HCT116 (cell line): ENCODE measurements around the gene FCHSD2. TPM values are rescaled to one million over a fixed set of nuclear protein-coding genes. Genes with fewer than 3 reads are reported as not detected.

ENCODE experiments used
- ATAC-seq: fragments of 200-7000 bp; cut with Tn5 transposase; 2 replicates; pipeline ENCODE4 v1.9.1; 2020; ENCODE audit warnings: mild to moderate bottlenecking, moderate library complexity
- BruUV-seq: library from RNA; stranded (reverse); fragments of 400-500 nt; replicated peaks from 2 replicates; lab custom pipeline; 2021; lab: Mats Ljungman, UMichigan
- CTCF ChIA-PET: fragments of 300-600 bp; sonication (Branson Sonifier 250); formaldehyde crosslinking; loops from one replicate; lab custom pipeline; 2021; ENCODE audit warnings: antibody characterized with exemption; lab: Charles Lee
- POLR2A ChIA-PET: fragments of 300-600, 350-600 bp; sonication (Branson Sonifier 250); formaldehyde crosslinking; loops from one replicate; lab custom pipeline; 2021; ENCODE audit warnings: antibody characterized with exemption; lab: Charles Lee
- RAD21 ChIA-PET, 2 experiments: fragments of 300-600 bp; sonication (Branson Sonifier 250); formaldehyde crosslinking; loops; one replicate each; lab custom pipeline; 2023; ENCODE audit warnings: low total read pairs in 2 of 2; ENCODE audit not compliant: uncharacterized antibody in 2 of 2, unreplicated experiment in 2 of 2, low non-redundant PET in 1 of 2; lab: Charles Lee
- DNase-seq: peaks from one replicate; pipeline ENCODE4 v3.0.0-alpha.2; 2010; ENCODE audit warnings: low read depth, low spot score
- H2AFZ ChIP-seq: fragments of 200-600 bp; shearing (Covaris generic), sonication (generic); 2 replicates; pipeline ENCODE4 v1.6.1; 2017; ENCODE audit warnings: low read depth, mixed run types, mixed read lengths, antibody characterized with exemption, low read length; ENCODE audit not compliant: poor library complexity, severe bottlenecking
- H3K27ac ChIP-seq: 2 replicates; pipeline ENCODE4 v1.5.1; 2012; ENCODE audit warnings: low read depth, low read length
- H3K27me3 ChIP-seq: fragments of 200-600 bp; sonication (generic); 2 replicates; pipeline ENCODE4 v1.6.1; 2016; ENCODE audit warnings: mixed run types, low read length, mixed read lengths; ENCODE audit not compliant: insufficient read depth
- H3K36me3 ChIP-seq, 2 experiments: fragments of 200-500 bp in 1 of 2; fragments of 200-600 bp in 1 of 2; sonication (Bioruptor generic) in 1 of 2; sonication (generic) in 1 of 2; 2 replicates each; pipeline versions ENCODE4 v1.5.1 to v1.6.1; 2014 to 2016; ENCODE audit warnings: low read length in 2 of 2, inconsistent platforms in 1 of 2, mixed read lengths in 1 of 2, mixed run types in 1 of 2; ENCODE audit not compliant: insufficient read depth in 2 of 2, control insufficient read depth in 1 of 2
- H3K4me1 ChIP-seq, 2 experiments: fragments of 200-600 bp in 1 of 2; sonication (generic) in 1 of 2; 2 replicates each; pipeline versions ENCODE4 v1.5.1 to v1.6.1; 2012 to 2017; ENCODE audit warnings: low read length in 2 of 2, inconsistent platforms in 1 of 2, mild to moderate bottlenecking in 1 of 2, mixed read lengths in 1 of 2, mixed run types in 1 of 2, moderate library complexity in 1 of 2; ENCODE audit not compliant: insufficient read depth in 2 of 2, control insufficient read depth in 1 of 2
- H3K4me2 ChIP-seq: fragments of 200-600 bp; sonication (generic); 2 replicates; pipeline ENCODE4 v1.6.1; 2017; ENCODE audit warnings: mixed run types, low read length, mixed read lengths
- H3K4me3 ChIP-seq, 2 experiments: fragments of 200-600 bp in 1 of 2; sonication (generic) in 1 of 2; replicated peaks in 1 of 2; 2 replicates each; pipeline ENCODE4 v1.5.1; 2011 to 2016; ENCODE audit warnings: low read length in 2 of 2, control low read depth in 1 of 2, low read depth in 1 of 2, mild to moderate bottlenecking in 1 of 2, mixed read lengths in 1 of 2, mixed run types in 1 of 2
- H3K79me2 ChIP-seq: fragments of 200-600 bp; sonication (generic); 2 replicates; pipeline ENCODE4 v1.6.1; 2017; ENCODE audit warnings: mild to moderate bottlenecking, mixed run types, low read length, moderate library complexity, mixed read lengths; ENCODE audit not compliant: insufficient read depth
- H3K9ac ChIP-seq: fragments of 200-600 bp; sonication (generic); 2 replicates; pipeline ENCODE4 v1.6.1; 2016; ENCODE audit warnings: low read length, mixed read lengths
- H3K9me2 ChIP-seq: fragments of 200-600 bp; sonication (generic), shearing (Covaris generic); 2 replicates; pipeline ENCODE4 v1.6.1; 2017; ENCODE audit warnings: mixed run types, mild to moderate bottlenecking, moderate library complexity; ENCODE audit not compliant: insufficient read depth
- H3K9me3 ChIP-seq, 2 experiments: fragments of 200-500 bp in 1 of 2; fragments of 200-600 bp in 1 of 2; sonication (Bioruptor generic) in 1 of 2; sonication (generic) in 1 of 2; 2 replicates each; pipeline ENCODE4 v1.6.1; 2014 to 2017; ENCODE audit warnings: low read length in 2 of 2, mixed read lengths in 2 of 2, inconsistent platforms in 1 of 2, low read depth in 1 of 2, mild to moderate bottlenecking in 1 of 2, mixed run types in 1 of 2, moderate library complexity in 1 of 2; ENCODE audit not compliant: control insufficient read depth in 1 of 2, insufficient read depth in 1 of 2
- H4K20me1 ChIP-seq: fragments of 200-600 bp; sonication (generic), shearing (Covaris generic); 2 replicates; pipeline ENCODE4 v1.6.1; 2017; ENCODE audit warnings: mixed run types, mild to moderate bottlenecking, moderate library complexity; ENCODE audit not compliant: insufficient read depth
- CEBPB ChIP-seq: IDR thresholded peaks from 2 replicates; pipeline ENCODE4 v1.6.1; 2012; ENCODE audit warnings: low read depth
- CTCF ChIP-seq, 3 experiments: fragments of 200-600 bp in 1 of 3; sonication (generic) in 1 of 3; IDR thresholded peaks in 2 of 3; conservative IDR thresholded peaks in 1 of 3; 2 replicates each; pipeline ENCODE4 v1.5.1; 2012 to 2017; ENCODE audit warnings: low read depth in 2 of 3, low read length in 2 of 3, antibody characterized with exemption in 1 of 3, borderline replicate concordance in 1 of 3, control low read depth in 1 of 3, mild to moderate bottlenecking in 1 of 3, mixed read lengths in 1 of 3, mixed run types in 1 of 3, moderate library complexity in 1 of 3; ENCODE audit not compliant: insufficient read depth in 1 of 3
- EGR1 ChIP-seq: IDR thresholded peaks from 2 replicates; pipeline ENCODE4 v1.6.1; 2012; ENCODE audit warnings: low read depth
- ELF1 ChIP-seq: IDR thresholded peaks from 2 replicates; pipeline ENCODE4 v1.6.1; 2012; ENCODE audit warnings: low read depth, borderline replicate concordance
- FOSL1 ChIP-seq: IDR thresholded peaks from 2 replicates; pipeline ENCODE4 v1.6.1; 2012; ENCODE audit warnings: low read depth
- JUND ChIP-seq: IDR thresholded peaks from 2 replicates; pipeline ENCODE4 v1.6.1; 2012
- MAX ChIP-seq: IDR thresholded peaks from 2 replicates; pipeline ENCODE4 v1.6.1; 2012
- RAD21 ChIP-seq: IDR thresholded peaks from 2 replicates; pipeline ENCODE4 v1.6.1; 2012; ENCODE audit warnings: low read depth, mild to moderate bottlenecking
- SIN3A ChIP-seq: IDR thresholded peaks from 2 replicates; pipeline ENCODE4 v1.6.1; 2012; ENCODE audit warnings: low read depth
- SP1 ChIP-seq: IDR thresholded peaks from 2 replicates; pipeline ENCODE4 v1.6.1; 2012; ENCODE audit warnings: low read depth
- SRF ChIP-seq: IDR thresholded peaks from 2 replicates; pipeline ENCODE4 v1.6.1; 2012; ENCODE audit warnings: low read depth
- TCF7L2 ChIP-seq: IDR thresholded peaks from 2 replicates; pipeline ENCODE4 v1.7.0; 2011; ENCODE audit warnings: borderline replicate concordance, inconsistent platforms; ENCODE audit not compliant: insufficient read depth, insufficient read length; ENCODE audit errors: extremely low read depth
- YY1 ChIP-seq: IDR thresholded peaks from 2 replicates; pipeline ENCODE4 v1.6.1; 2011; ENCODE audit warnings: low read length, low read depth, moderate library complexity, mild to moderate bottlenecking; ENCODE audit not compliant: insufficient replicate concordance; ENCODE audit errors: extremely low read depth
- ZBTB33 ChIP-seq: IDR thresholded peaks from 2 replicates; pipeline ENCODE4 v1.6.1; 2011; ENCODE audit warnings: mild to moderate bottlenecking, low read length, moderate library complexity; ENCODE audit not compliant: insufficient replicate concordance; ENCODE audit errors: extremely low read depth
- ZFX ChIP-seq: fragments of 450-650 bp; IDR thresholded peaks from 2 replicates; pipeline ENCODE4 v1.6.1; 2017
- ZNF274 ChIP-seq: fragments of 200-500 bp; sonication (Bioruptor generic); IDR thresholded peaks from 2 replicates; pipeline ENCODE4 v1.6.1; 2014; ENCODE audit warnings: mild to moderate bottlenecking, low read depth, low read length, inconsistent platforms
- intact Hi-C: fragments of 100-400 bp; cut with micrococcal nuclease; formaldehyde crosslinking; loops from 2 replicates; pipeline ENCODE4 v1.10.0; 2022
- total RNA-seq: library from RNA; stranded (reverse); gene quantifications from one replicate; pipeline ENCODE4 v1.2.1, GENCODE V29; 2021; ENCODE audit not compliant: unreplicated experiment
- TF ChIP-seq, protein P1 (sequence below): IDR thresholded peaks from 2 replicates; pipeline ENCODE4 v1.6.1; 2012; ENCODE audit warnings: low read depth

Gene FCHSD2
- total RNA-seq, 1 experiment from 2014 or later: 15.0 TPM

DNA sequence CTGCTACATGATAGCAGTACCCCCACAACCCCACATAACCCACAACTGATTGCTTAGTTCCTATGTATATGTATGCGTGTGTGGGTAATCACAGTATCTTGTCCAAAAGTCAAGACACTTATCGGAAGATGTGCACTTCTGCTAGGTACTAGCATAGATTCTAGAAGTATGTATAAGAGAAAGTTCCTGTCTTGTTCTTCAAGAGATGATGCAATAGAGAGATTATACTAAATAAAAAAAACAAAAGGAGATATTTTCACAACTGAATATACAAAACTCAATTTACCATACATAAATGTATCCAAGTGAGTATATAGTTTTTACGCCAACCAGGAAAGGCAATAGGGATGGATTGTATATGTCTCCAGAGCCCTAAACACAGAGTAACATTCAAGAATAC lies 112.0 kb downstream of the FCHSD2 start:
- POLR2A ChIA-PET: no interaction called here
- Histone ChIP-seq H3K79me2 (no peaks in the 10 kb centered on the region), H3K4me1 (no peaks in the 10 kb centered on the region), H3K27me3 (no peaks in the 10 kb centered on the region), H3K27ac (no peak overlapping the region), H4K20me1 (no peaks in the 10 kb centered on the region), H3K36me3 (no peaks in the 10 kb centered on the region), H3K9me2 (no peaks in the 10 kb centered on the region), H3K9me3 (no peaks in the 10 kb centered on the region), H3K4me2 (no peak overlapping the region), H3K9ac (no peak overlapping the region), H2AFZ (no peak overlapping the region), H3K4me3 (no peak overlapping the region)
- BruUV-seq: no TSS peak
- CTCF ChIA-PET: no interaction called here
- RAD21 ChIA-PET: no interaction called here
- no peak for TF ChIP-seq TCF7L2
- TF ChIP-seq CEBPB: no peak
- no peak for TF ChIP-seq ZNF274
- no peak for TF ChIP-seq SRF
- no peak for TF ChIP-seq YY1
- TF ChIP-seq SP1: no peak
- no peak for TF ChIP-seq FOSL1
- TF ChIP-seq, protein P1, sequence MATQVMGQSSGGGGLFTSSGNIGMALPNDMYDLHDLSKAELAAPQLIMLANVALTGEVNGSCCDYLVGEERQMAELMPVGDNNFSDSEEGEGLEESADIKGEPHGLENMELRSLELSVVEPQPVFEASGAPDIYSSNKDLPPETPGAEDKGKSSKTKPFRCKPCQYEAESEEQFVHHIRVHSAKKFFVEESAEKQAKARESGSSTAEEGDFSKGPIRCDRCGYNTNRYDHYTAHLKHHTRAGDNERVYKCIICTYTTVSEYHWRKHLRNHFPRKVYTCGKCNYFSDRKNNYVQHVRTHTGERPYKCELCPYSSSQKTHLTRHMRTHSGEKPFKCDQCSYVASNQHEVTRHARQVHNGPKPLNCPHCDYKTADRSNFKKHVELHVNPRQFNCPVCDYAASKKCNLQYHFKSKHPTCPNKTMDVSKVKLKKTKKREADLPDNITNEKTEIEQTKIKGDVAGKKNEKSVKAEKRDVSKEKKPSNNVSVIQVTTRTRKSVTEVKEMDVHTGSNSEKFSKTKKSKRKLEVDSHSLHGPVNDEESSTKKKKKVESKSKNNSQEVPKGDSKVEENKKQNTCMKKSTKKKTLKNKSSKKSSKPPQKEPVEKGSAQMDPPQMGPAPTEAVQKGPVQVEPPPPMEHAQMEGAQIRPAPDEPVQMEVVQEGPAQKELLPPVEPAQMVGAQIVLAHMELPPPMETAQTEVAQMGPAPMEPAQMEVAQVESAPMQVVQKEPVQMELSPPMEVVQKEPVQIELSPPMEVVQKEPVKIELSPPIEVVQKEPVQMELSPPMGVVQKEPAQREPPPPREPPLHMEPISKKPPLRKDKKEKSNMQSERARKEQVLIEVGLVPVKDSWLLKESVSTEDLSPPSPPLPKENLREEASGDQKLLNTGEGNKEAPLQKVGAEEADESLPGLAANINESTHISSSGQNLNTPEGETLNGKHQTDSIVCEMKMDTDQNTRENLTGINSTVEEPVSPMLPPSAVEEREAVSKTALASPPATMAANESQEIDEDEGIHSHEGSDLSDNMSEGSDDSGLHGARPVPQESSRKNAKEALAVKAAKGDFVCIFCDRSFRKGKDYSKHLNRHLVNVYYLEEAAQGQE: no peak
- no peak for TF ChIP-seq RAD21
- TF ChIP-seq SIN3A: no peak
- no peak for TF ChIP-seq EGR1
- no peak for TF ChIP-seq MAX
- TF ChIP-seq ELF1: no peak
- no peak for TF ChIP-seq CTCF (IDR thresholded peaks at IDR 0.05 in 2 of 3, conservative IDR thresholded peaks at IDR 0.05 in 1 of 3; ENCODE audit: borderline replicate concordance in 1 of 3, insufficient read depth in 1 of 3, low read depth in 2 of 3, low read length in 2 of 3)
- no peak for TF ChIP-seq ZFX
- no peak for TF ChIP-seq JUND
- TF ChIP-seq ZBTB33: no peak
- ATAC-seq (no peak), DNase-seq (no peak)
- intact Hi-C loops: no loop called here
